Measurements from ENCODE around the gene TMEM221.

Gene TMEM221

GRCh38 chr19:17448131-17448967, at the start of gene TMEM221:
Gene TMEM221 (minus strand): TSS chr19:17448668. CDS start chr19:17448462, 206 bp downstream.
- in situ Hi-C loops (cut with HindIII; ENCODE audit: low sequenced_read_pairs): no loop called here

GRCh38 chr19:17497149-17497798, 48.8 kb upstream of the TMEM221 start:
- in situ Hi-C loops (cut with HindIII; ENCODE audit: low sequenced_read_pairs): no loop called here

GRCh38 chr19:17496337-17496997, 48.0 kb upstream of the TMEM221 start:
- in situ Hi-C loops (cut with HindIII; ENCODE audit: low sequenced_read_pairs): no loop called here

GRCh38 chr19:17495639-17496296, 47.3 kb upstream of the TMEM221 start:
- in situ Hi-C loops (cut with HindIII; ENCODE audit: low sequenced_read_pairs): no loop called here

- in situ Hi-C loops (cut with HindIII; ENCODE audit: low sequenced_read_pairs): no loop called here
Observed at GRCh38 chr19:17491287-17491686, 42.8 kb upstream of the TMEM221 start.

- in situ Hi-C loops (cut with HindIII; ENCODE audit: low sequenced_read_pairs): no loop called here
Observed at GRCh38 chr19:17490411-17490810, 41.9 kb upstream of the TMEM221 start.

- in situ Hi-C loops (cut with HindIII; ENCODE audit: low sequenced_read_pairs): no loop called here
Observed at GRCh38 chr19:17489392-17490030, 41.0 kb upstream of the TMEM221 start.

- in situ Hi-C loops (cut with HindIII; ENCODE audit: low sequenced_read_pairs): no loop called here
Observed at GRCh38 chr19:17488593-17489391, 40.3 kb upstream of the TMEM221 start.

GRCh38 chr19:17487284-17488121, 39.0 kb upstream of the TMEM221 start:
- in situ Hi-C loops (cut with HindIII; ENCODE audit: low sequenced_read_pairs): no loop called here

GRCh38 chr19:17486545-17487240, 38.2 kb upstream of the TMEM221 start:
- in situ Hi-C loops (cut with HindIII; ENCODE audit: low sequenced_read_pairs): no loop called here

- in situ Hi-C loops (cut with HindIII; ENCODE audit: low sequenced_read_pairs): no loop called here
Observed at GRCh38 chr19:17484520-17485185, 36.2 kb upstream of the TMEM221 start.

- in situ Hi-C loops (cut with HindIII; ENCODE audit: low sequenced_read_pairs): no loop called here
Observed at GRCh38 chr19:17483605-17484002, 35.1 kb upstream of the TMEM221 start.

- in situ Hi-C loops (cut with HindIII; ENCODE audit: low sequenced_read_pairs): no loop called here
Observed at GRCh38 chr19:17482877-17483604, 34.6 kb upstream of the TMEM221 start.

GRCh38 chr19:17481986-17482385, 33.5 kb upstream of the TMEM221 start:
- in situ Hi-C loops (cut with HindIII; ENCODE audit: low sequenced_read_pairs): no loop called here

GRCh38 chr19:17479325-17479791, 30.9 kb upstream of the TMEM221 start:
- in situ Hi-C loops (cut with HindIII; ENCODE audit: low sequenced_read_pairs): no loop called here

GRCh38 chr19:17475541-17476115, 27.2 kb upstream of the TMEM221 start:
- in situ Hi-C loops (cut with HindIII; ENCODE audit: low sequenced_read_pairs): no loop called here
